Thyroid gland (tissue), 4 donors: ENCODE measurements around the gene DUS1L.

Experiments
- POLR2A ChIP-seq, 2 donors: fragments of 450-650 bp; IDR thresholded peaks; one replicate each; pipeline ENCODE4 v1.6.1; 2017; ENCODE audit warnings: antibody characterized with exemption in 2 of 2, mild to moderate bottlenecking in 2 of 2, moderate library complexity in 1 of 2
- TF ChIP-seq, protein P1 (sequence below), 6 experiments: fragments of 200-600 bp in 3 of 6; fragments of 450-650 bp in 3 of 6; sonication (generic) in 3 of 6; IDR thresholded peaks; one replicate each; pipeline ENCODE4 v1.5.1; 2016 to 2019; ENCODE audit warnings: antibody characterized with exemption in 6 of 6, mild to moderate bottlenecking in 2 of 6, inconsistent platforms in 1 of 6, moderate library complexity in 1 of 6

DNA sequence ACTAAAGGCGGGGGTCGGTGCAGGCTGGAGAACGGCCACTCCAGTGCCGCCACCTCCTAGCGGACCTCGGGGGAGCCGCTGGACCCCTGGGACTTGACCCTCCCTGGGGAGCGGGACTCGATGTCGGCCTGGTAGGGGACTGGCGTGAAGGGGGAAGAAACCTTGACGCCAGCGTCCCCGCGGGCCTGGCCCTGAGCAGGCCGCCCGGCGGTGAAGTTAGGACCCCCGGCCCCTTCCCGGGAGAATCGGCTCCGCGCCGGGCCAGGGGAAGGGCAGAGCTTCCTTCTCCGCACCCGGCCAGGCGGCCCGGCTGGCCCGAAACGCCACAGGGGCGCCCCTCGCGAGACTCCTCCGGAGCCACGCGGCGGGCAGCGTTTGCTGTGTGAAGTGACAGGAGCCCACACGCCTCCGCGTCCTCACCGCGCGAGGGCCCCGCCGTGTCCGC, 389 bp downstream of the DUS1L start:
- no peak for TF ChIP-seq POLR2A (IDR thresholded peaks at IDR 0.05)
- TF ChIP-seq, protein P1, sequence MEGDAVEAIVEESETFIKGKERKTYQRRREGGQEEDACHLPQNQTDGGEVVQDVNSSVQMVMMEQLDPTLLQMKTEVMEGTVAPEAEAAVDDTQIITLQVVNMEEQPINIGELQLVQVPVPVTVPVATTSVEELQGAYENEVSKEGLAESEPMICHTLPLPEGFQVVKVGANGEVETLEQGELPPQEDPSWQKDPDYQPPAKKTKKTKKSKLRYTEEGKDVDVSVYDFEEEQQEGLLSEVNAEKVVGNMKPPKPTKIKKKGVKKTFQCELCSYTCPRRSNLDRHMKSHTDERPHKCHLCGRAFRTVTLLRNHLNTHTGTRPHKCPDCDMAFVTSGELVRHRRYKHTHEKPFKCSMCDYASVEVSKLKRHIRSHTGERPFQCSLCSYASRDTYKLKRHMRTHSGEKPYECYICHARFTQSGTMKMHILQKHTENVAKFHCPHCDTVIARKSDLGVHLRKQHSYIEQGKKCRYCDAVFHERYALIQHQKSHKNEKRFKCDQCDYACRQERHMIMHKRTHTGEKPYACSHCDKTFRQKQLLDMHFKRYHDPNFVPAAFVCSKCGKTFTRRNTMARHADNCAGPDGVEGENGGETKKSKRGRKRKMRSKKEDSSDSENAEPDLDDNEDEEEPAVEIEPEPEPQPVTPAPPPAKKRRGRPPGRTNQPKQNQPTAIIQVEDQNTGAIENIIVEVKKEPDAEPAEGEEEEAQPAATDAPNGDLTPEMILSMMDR (IDR thresholded peaks at IDR 0.05), result no peak
